H54 (cell line): ENCODE data around the gene STRBP.
"Not testable (repeated sequence)": the region's sequence is repeated elsewhere in the genome, so short reads cannot be mapped to it uniquely, and the experiment has no call there.

ENCODE experiments used
- DNase-seq: peaks from one replicate; pipeline ENCODE4 v3.0.0; 2011; ENCODE audit warnings: low spot score, mixed read lengths; ENCODE audit not compliant: insufficient read length
- FAIRE-seq: peaks from 3 replicates; lab custom pipeline; 2011; peaks lifted over from hg19 to GRCh38; lab: Jason Lieb, UNC
- POLR2A ChIP-seq: IDR thresholded peaks from 2 replicates; pipeline ENCODE4 v1.6.1; 2011; ENCODE audit warnings: low read depth, mild to moderate bottlenecking, low read length

Gene STRBP

DNA sequence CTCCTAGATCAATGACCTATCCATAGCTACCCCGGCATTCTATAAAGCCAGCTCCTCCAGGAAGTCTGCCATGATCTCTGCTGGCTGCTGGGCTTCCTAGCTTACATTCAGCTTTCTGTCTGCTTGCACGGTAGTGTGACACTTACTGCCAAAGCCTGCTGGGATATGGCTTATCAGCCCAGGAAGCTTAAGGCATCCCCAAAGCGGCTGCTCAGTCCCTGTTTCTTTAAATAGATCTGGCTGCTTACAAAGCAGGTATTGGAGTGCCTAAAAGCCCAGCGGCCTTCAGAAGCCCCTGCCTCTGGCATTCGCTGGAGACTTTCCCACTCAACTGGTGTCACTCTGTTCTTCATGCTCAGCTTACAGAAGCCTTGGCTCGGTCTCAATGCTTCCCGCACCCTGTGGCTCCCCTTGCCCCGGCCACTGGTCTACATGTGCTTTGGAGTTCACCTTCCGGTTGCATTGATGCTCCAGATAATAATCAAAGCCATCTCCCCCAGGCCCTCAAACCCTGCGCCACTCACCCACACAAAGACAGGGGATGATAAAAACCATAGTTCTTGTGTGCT, 31.3 kb upstream of the STRBP start:
- no peak for TF ChIP-seq POLR2A
- FAIRE-seq: no peak
- no peak for DNase-seq

GRCh38 chr9:123296174-123296573, 27.8 kb upstream of the STRBP start:
- no peak for TF ChIP-seq POLR2A
- DNase-seq: no peak
- no peak for FAIRE-seq

DNA sequence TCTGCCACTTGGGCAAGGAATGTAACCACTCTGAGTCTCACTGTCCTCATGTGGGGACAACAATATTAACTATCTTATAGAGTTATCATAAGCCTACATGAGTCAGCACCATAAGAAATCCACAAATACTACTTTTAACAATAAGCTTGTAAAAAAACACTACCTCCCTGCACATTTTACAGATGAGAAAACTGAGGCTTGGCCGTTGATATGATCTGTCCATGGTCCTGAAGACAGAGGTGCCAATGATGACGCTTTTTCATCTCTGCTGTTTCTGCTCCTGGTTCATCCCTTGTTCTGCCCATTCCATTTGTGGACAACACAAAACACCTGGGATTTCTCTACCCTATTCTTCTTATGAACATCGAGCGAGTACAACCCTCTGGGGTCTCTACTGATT, 23.4 kb upstream of the STRBP start:
- TF ChIP-seq POLR2A: no peak
- DNase-seq: no peak
- FAIRE-seq: no peak

DNA sequence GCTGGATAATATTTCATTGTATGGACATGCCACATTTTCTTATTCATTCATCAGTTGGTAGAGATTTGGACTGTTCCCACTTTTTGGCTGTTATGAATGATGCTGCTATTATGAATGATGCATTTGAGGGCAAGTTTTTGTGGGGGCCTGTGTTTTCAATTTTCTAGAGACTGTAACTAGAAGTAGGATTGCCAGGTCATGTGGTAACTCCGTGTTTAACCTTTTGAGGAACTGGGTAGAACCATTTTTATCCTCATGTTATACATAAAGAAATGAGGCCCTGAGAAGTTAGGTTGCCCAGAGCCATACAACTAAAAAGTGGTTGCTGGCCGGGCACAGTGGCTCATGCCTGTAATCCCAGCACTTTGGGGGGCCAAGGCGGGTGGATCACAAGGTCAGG, 22.4 kb upstream of the STRBP start:
- DNase-seq (no peak), FAIRE-seq (no peak)
- TF ChIP-seq POLR2A: no peak

- DNase-seq (no peak), FAIRE-seq (no peak)
- TF ChIP-seq POLR2A: no peak
These were observed 19.3 kb upstream of the STRBP start for GRCh38 chr9:123287639-123288038.

GRCh38 chr9:123286324-123286723, 17.9 kb upstream of the STRBP start:
- TF ChIP-seq POLR2A: no peak
- DNase-seq (no peak), FAIRE-seq (no peak)

DNA sequence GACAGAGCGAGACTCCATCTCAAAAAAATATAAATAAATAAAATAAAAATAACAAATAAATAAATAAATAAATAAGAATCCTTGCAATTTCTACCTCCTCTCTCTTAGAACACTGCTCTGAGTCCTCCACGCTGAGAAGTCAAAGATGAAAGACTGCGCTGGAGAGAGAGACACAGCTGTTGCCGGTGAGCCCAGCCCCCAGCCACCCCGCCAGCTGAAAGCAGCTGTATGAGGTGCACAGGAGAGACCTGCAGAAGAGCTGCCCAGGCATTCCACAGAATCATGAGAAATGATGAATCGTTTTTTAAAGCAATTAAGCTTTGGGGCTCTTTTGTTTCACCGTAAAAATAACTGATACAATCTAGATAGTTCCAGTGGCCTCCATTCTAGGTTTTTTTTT, 16.3 kb upstream of the STRBP start:
- FAIRE-seq: no peak
- TF ChIP-seq POLR2A: no peak
- DNase-seq: no peak

- FAIRE-seq: no peak
These were observed 15.1 kb upstream of the STRBP start for GRCh38 chr9:123283455-123283854.

DNA sequence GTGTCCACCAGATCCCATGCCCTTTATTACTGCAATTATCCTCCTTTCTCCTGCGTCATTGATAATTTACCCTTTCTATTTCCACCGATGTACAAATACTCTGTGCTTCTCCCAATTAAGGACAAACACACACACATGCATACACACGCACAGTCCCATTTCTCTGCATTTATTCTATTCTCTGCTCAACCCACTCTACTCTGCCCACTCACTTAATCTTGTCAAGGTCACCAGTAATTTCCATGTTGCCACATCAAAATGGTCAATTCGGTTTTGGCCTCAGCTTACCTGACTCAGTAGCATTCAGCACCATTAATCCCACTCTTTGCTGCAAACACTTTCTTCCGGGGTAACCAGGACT, 14.6 kb upstream of the STRBP start:
- no peak for TF ChIP-seq POLR2A
- no peak for FAIRE-seq
- no peak for DNase-seq

More at GRCh38 chr9:123283455-123283854, 15.1 kb upstream of the STRBP start:
- no peak for TF ChIP-seq POLR2A
- no peak for DNase-seq

DNA sequence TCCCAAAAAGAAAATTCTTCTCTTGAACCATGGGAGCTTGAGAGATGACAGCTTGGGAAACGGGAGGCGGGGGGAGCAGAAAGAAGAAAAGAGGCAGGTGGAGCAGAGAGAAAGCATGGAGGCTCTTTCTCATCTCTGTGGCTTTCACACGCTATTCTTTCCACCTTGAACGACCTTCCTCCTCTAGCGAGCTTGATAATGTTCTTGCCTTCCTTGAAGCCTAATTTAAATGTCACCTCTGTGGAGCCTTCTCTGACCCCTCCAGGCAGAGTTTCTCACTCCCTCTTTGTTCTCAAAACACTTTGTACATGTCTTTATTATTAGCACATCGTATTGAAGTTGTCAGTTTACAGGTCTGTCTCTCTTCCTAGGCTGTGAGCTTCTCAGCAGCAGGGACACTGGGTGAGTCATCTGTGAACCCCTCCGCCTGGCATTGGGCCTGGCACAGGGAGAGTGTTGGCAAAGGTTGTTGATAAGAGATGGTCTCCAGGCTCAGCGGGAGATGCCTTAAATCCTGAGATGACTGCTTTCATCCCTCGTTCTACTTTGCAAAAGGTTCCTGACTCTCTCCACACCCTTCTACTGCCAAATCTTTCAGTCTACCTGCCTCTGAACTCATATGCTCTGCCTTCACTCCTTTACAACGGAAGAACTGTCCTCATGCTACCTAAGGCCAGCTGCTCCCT, 14.1 kb upstream of the STRBP start:
- TF ChIP-seq POLR2A: no peak
- FAIRE-seq (peak; percentile 94), DNase-seq (peak; percentile 77)

- FAIRE-seq: no peak
- TF ChIP-seq POLR2A: no peak
- DNase-seq: no peak
These were observed 13.4 kb upstream of the STRBP start for GRCh38 chr9:123281659-123282350.

DNA sequence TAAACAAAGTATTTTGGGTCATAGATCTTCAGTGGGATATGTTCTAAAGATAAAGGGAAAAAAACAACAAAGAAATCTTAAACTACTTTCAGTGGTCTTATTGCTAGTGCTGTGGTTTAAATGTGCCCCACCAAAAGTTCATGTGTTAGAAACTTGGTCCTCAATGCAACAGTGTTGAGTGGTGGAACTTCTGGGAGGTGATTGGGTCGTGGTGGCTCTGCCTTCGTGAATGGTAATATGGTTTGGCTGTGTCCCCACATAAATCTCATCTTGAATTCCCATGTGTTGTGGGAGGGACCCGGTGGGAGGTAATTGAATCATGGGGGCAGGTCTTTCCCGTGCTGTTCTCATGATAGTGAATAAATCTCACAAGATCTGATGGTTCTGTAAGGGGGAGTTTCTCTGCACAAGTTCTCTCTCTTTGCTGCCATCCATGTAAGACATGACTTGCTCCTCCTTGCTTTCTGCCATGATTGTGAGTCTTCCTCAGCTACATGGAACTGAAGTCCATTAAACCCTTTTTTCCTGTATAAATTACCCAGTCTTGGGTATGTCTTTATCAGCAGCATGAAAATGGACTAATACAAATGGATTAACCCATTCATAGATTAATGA, 10.6 kb upstream of the STRBP start:
- not testable (repeated sequence) for FAIRE-seq

GRCh38 chr9:123278361-123278760, 10.0 kb upstream of the STRBP start:
- DNase-seq: no peak
- no peak for FAIRE-seq
- no peak for TF ChIP-seq POLR2A

More for the DNA sequence above, 10.6 kb upstream of the STRBP start:
- DNase-seq: not testable (repeated sequence)

DNA sequence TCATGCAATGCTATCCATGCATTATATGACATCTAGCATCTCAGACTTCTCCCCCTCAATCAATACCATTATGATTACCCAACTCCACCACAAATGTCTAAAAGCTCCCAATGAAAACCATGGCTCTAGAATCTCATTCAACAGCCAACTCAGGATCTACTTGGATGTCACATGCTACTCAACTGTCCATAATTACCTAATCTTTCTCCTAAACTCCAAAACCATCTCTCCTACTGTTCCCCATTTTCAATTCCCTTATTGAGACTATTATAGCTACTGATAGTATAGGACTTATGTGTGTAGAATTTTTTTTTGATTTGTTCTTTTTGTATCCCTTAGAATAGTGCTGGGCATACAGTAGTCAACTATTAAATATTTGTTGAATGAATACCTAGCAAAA, 8.2 kb upstream of the STRBP start:
- FAIRE-seq (no peak), DNase-seq (no peak)
- TF ChIP-seq POLR2A: no peak

DNA sequence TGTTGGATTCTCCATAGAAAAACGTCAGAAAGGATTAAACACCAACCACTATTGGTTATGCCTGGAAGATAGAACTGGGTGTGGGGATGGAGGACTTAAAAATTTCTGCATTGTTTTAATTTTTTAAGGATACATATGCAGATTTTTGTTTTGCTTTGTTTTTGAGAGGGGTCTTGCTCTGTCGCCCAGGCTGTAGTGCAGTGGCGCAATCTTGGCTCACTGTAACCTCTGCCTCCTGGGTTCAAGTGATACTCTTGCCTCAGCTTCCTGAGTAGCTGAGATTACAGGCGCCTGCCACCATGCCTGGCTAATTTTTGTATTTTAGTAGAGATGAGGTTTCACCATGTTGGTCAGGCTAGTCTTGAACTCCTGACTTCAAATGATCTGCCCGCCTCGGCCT, 2.7 kb upstream of the STRBP start:
- FAIRE-seq, DNase-seq: not testable (repeated sequence)
